GM18520 (cell line): ENCODE data around the gene DDX31.
"Not testable (repeated sequence)": the region's sequence is repeated elsewhere in the genome, so short reads cannot be mapped to it uniquely, and the experiment has no call there.

Experiments used
- ATAC-seq: cut with Tn5 transposase; IDR thresholded peaks from one replicate; pipeline ENCODE4 v1.9.1; 2021; ENCODE audit not compliant: unreplicated experiment

DDX31 gene

DNA sequence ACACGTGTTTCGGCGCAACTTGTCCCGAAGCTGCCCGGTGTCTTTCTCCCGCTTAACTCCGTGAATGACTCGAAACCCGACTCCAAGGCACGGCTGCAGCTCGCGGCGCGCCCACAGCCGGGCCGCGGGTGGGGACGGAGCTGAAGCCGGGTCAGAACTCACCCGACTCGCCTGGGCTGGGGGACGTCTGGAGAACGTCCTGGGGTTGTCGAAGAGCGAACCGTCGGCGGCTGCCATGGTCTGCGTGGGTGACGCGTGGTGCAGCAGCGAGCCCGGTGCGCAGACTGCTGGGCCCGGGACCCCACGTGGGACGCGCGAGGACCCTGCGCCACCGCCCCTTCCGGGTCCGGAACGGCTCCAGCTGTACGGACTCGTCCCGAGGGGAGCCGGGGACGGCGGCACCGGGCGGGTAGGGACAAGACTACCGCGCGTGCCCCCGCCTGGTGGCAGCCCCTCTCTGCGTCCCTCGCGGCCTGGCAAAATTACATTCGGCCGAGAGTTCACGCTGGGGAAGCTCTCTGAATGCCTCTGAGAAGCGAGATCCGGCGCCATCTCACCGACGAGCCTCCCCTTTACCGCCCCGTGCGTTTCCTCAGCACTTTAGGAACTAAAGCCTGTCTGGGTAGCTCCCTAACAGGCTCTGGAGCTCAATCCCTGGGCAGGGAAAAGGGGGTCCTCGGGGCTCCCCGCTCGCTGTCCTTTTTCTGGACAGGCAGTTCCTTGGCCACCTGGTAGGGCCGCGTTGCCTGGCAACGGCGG is at the start of gene DDX31:
TSS of gene DDX31 (minus strand) at position 286 of the 759 bp plus-strand sequence. CDS start at position 237, 49 bp downstream.
- ATAC-seq, result peak; percentile 54

DNA sequence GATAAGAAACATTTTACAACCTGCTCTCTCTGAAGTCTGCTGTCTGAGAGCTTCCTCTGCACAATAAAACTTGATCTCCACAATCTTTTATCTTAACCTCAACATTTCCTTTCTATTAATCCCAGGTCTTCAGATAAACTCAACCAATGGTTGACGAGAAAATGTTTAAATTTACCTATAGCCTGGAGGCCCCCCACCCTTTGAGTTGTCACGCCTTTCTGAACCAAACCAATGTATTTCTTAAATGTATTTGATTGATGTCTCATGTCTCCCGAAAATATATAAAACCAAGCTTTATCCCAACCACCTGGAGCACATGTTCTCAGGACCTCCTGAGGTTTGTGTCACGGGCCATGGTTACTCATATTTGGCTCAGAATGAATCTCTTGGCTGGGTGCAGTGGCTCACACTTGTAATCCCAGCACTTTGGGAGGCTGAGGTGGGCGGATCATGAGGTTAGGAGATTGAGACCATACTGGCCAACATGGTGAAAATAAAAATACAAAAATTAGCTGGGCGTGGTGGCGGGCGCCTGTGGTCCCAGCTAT is 48.7 kb upstream of the DDX31 start:
- not testable (repeated sequence) for ATAC-seq

DNA sequence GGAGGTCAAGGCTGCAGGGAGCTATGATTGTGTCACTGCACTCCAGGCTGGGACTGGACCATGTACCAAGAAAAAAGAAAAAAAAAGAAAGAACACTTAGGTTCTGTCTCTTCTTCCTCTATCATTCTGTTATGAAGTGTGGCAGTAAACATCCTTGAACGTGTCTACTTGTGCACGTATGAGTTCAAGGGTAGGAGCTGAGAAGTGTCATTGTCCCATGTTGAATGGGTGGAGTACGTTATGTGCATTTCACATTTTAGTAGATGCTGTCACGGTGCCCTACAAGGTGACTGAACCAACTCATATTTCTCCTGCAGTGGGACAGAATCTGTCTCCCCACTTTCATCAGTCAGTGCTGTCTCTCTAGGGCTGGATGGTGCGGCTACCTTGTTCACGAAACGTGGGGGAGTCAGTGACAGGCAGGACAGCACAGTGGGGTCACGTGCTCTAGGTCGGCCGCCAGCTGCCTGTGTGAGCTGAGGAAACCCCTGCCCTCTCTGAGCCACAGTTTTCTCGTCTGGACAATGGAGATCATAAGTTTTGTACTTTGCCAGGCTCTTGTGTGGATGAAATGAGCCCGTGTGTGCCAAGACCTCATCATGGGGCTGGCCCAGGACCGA is 47.7 kb upstream of the DDX31 start:
- ATAC-seq, result no peak

DNA sequence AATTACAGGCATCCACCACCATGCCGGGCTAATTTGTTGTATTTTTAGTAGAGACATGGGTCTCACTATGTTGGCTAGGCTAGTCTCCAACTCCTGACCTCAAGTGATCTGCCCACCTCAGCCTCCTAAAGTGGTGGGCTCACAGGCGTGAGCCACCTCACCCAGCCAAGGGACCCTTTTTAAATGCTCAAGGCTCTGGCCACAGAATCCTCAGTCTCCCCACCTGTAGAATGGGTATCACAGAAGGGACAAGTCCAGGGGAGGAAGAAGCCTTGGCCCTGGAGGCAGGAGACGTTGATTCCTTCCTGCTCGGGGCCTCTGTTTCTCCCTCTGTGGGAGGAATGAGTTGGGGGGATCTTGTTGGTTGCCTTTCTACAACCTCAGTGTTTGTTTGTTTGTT is 46.2 kb upstream of the DDX31 start:
- ATAC-seq, result no peak

DNA sequence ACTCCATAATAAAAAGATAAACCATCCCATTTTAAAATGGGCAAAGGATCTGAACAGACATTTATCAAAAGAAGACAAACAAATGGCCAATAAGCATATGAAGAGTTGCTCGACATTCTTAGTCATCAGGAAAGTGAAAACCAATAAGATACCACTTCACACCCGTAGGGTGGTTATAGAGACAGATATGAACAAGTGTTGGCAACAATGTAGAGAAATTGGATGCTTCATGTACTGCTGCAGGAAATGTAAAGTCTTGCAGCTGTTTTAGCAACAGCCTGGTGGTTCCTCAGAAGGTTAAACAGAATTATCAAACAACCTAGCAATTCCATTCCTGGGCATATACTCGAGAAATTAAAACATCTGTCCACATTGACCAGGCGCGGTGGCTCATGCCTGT is 43.0 kb upstream of the DDX31 start:
- no peak for ATAC-seq

DNA sequence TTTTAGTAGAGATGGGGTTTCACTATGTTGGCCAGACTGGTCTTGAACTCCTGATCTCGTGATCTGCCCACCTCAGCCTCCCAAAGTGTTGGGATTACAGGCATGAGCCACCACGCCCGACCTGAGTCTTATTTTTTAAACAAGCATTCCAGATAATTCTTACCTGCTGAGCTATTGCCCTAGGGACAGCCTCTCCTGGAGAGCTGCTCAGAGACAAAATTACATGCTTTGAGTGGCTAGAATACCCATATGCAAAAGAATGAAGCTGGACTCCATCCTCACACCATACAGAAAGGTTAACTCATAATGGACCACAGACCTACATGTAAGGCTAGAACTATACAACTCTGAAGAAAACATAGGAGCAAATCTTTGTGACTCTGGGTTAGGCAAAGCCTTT is 42.1 kb upstream of the DDX31 start:
- ATAC-seq, result no peak

DNA sequence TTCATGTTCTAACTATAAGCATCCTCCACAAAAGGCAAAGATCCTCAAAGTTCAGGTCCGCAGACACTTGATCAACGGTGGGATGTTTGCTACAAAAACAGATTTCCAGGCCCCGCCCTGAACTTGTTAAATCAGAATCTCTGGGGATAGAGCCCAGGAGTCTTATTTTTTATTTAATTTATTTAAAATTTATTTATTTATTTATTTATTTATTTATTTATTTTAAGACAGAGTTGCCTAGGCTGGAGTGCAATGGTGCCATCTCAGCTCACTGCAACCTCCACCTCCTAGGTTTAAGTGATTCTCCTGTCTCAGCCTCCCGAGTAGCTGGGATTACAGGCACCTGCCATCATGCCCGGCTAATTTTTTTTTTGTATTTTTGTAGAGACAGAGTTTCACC is 41.4 kb upstream of the DDX31 start:
- not testable (repeated sequence) for ATAC-seq

DNA sequence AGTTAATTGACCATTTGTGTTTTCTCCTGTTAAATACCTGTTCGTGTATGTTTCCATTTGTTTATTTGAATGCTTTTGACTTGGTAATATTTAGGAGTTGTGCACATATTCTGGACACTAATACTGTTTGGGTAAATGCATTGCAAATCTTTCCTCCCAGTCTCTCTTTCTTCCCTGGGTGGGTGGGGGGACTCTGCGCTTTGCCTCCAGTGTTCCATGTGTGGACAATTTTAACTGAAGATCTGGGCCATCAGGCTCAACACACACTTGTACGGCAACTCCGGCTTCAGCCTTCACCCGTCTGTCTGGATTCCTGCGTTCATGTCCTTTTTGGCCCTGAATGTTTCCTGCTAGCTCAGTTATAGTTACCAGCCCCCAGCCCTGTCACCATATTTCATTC is 40.5 kb upstream of the DDX31 start:
- ATAC-seq, result no peak

DNA sequence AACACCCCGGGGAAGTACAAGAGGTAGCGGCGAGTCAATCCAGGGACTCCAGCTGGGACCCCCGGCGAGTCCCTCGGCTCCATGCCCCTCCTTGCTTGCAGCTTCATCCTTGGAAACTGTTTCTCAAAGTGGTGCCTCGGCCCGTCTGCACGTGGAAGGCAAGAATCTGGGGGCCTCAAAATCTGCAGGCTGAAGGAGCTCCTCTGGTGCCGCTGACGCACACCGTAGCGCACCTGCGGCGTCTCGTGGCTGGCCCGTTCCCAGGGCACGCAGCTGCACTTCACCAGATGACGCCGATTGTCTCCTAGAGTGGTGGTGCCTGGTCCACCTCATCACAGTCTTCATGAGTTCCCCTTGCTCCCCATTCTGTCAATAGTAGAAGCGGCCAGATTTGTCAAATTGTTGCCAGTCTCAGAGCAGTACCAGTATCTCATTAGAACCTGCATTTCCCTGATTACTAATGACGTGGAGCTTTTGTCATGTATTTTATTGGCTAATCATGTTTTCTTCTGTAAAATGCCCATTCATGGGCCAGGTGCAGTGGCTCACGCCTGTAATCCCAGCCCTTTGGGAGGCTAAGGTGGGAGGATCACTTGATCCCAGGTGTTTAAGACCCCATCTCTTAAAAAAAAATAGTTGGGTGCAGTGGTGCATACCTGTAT is 39.1 kb upstream of the DDX31 start:
- ATAC-seq, result no peak

DNA sequence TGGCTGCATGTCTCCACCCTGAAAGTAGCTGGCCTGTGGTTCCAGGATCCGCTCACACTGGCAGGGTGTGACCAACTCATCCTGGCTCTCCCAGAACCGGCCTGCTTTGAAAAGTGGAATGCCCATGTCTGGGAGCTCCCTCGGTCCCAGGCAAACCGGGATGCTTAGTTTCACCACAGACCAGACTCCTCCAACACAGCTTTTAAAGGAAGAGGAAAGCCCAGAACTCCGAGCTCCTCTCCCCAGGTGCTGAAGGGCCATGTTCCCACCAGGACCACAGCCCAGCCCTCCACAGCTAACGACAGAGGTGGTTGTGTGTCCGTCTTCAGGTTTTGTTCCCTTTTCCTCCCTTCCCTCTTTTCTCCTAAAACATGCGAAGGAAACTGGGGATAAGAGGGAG is 38.5 kb upstream of the DDX31 start:
- ATAC-seq, result no peak

DNA sequence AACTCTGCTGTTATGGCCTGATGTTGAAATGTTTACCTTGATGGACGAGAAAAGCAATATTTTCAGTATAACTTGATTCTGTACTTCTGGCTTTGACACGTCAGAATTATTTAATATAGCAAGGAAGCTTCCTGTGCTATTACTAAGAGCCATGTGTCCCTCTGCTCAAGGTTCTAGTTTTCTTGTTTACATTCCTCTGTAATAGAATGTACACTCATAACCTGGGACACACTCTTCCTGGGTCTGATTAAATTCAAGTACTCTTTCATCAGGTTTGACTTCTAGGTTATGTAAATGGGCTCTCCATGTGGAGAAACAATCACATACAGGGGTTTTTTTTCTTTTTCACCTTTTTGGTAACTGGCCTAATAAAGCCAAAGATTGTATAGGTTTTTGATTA is 33.6 kb upstream of the DDX31 start:
- ATAC-seq, result no peak

DNA sequence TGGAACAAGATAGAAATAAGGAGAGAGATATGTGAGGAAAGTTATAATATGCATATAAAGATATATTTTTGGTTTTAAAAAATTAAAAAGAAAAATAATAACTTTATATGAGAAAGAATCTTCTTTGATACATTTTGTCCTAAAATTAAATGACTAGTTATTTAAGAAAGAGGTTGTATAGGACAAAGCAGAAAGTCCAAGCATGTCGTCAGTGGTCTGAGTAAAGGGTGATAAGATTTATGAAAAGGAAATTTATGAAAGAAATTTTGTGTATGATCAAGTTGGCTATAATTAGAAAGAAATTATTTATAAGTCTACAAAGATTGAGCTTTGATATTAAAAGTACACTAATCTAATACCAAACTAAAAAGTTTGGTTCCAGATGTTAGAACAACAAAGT is 32.5 kb upstream of the DDX31 start:
- no peak for ATAC-seq

DNA sequence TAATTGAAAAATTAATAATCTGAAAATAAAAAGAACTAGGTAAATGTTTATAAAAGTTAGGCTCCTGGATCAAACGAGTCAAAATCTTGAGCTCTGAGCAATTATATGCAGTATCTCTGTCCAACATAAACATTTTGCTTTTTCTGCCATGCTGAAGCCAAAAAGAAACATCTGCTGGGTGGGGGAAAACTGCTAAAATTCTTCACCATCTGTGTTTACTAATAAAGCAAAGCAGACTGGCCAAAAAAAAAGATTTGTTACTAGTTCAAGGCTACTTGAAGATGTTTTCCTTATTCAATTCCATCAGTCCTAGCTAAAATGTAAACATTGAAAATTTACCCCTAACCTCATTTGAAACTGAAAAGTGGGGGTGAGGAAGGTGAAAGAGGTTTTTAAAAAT is 30.2 kb upstream of the DDX31 start:
- no peak for ATAC-seq

DNA sequence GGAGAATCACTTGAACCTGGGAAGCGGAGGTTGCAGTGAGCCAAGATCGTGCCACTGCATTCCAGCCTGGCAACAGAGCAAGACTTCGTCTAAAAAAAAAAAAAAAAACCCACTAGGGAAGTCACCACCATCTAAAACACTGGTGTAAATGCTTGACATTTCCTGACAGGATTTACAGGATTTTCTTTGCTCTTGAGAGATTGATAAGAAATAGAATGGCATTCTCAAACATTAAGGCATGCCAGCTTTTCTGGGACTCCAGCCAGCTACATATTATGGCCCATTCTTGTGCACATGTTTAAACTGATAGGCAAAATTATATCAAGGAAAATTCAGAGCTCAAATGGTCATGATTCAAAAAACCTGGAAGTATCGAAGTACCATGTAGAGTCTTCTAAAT is 29.2 kb upstream of the DDX31 start:
- no peak for ATAC-seq

DNA sequence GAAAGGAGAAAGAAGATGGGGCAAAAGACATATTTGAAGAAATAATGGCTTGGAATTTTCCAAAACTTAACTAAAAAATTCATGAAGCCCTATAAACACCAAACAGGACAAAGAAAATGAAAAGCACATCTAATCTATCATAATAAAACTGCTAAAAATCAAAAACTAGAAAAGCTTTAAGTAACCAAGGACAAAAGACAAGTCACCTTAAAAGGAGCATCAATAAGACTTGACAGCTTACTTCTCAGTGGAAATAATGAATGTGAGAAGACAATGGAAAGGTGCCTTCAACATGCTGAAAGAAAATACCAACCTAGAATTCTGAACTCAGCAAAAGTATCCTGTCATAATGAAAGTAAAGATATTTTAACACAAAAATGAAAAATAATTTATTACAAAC is 27.4 kb upstream of the DDX31 start:
- no peak for ATAC-seq

DNA sequence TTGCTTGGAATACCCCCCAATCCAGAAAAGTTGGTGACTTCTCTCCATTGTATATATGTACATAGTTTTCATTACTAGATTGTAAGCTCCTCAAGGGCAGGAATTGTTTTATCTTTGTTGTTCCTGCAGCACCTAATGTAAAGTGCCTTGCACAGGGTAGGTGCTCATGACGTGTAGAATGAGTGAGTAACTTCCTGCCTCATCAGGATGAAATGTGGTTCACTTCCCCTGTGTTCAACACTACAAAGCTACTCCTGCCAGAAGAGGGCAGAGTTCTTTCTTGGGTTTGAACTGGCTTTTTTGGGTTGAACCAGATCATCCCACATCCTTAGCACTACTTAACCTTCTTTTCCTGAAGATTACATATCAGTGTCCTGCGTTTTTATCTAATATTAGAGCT is 24.4 kb upstream of the DDX31 start:
- no peak for ATAC-seq

DNA sequence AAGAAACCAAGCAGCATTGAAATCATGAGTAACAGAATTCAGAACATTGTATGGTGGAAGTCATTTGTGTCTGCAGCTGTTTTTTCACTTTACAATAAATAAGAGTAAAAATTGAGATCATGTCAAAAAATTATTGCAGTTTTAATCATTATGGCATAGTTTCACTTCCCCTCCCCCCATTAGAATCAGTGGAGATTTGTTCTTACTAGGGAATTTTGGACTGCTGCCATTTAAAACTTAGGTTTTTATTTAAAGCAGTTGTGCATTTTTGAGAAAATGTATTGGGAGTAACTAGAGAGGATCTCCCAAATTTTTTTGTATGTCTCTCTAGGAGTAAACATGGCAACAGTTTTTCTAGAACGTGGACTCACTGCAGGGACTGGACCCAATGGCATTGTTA is 20.9 kb upstream of the DDX31 start:
- ATAC-seq, result no peak

DNA sequence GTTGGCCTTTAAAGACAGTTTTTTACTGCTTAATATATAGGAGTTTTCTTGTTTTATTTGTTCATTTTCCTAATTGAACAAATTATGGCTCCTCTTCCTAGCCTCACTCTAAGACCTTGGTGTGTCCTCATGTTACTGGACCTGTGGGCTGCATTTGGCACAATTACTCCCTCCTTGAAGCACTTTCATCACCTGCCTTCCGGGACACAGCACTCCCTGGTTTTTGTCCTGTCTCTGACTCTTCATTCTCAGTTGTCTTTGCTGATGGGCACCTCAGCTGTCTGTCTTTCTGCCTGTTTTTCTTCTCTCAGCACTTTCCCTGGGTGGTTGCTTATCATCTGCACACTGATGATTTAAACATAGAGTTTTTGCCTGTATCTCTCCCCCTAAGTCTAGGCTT is 14.1 kb upstream of the DDX31 start:
- ATAC-seq, result no peak

DNA sequence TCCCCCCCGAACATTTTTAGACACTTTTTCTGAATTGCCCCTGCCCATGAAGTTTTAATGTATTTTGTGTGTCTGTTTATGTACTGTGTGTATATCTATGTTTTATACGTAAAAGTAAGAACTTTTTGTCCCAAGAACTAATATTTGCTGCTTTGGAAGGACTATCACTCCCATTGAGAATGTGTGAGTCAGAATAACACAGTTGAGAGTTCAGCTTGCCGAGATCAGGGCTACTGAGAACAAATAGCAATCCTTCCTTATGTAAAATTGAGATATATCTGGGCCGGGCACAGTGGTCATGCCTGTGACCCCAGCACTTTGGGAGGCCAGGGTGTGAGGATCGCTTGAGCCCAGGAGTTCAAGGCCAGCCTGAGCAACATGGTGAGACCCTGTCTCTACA is 11.8 kb upstream of the DDX31 start:
- no peak for ATAC-seq

DNA sequence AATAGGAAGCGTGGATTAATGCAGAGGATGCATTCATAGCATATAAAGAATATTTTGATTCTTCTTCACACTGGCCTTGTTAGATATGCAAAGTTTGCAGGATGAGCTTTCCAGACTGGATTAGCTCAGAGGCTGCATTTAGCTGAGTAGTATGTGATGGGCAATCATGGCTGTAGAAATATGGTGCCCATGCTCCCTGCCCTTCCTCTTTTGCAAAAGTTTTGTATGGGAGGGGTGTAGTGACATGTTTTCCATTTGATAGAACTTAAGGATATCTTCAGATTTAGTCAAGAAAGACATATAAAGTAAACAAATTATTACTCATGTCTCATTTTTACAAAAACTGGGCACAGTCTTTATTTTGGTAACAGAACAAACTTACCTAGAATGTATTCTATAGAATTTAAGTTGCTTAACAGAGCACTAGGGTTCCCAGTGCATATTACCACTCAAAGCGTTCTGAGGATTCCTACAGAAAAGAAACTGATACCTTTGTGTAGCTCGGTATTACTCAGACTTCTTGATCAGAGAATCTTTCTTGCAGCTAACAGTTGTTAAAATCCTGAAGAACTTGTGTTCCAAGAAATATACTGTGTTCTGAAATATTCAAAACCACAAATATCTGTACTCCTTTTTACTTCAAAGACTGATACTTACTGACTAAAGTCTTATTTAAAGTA is 10.3 kb upstream of the DDX31 start:
- no peak for ATAC-seq

DNA sequence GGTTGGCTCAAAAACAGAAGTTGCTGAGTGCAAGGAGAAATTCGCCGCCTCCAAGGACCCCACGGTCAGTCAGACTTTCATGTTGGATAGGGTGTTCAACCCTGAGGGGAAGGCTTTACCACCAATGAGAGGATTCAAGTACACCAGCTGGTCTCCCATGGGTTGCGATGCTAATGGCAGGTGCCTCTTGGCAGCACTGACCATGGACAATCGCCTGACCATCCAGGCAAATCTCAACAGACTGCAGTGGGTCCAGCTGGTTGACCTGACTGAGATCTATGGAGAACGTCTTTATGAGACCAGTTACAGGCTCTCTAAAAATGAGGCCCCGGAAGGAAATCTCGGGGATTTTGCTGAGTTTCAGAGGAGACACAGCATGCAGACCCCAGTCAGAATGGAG is 8.2 kb upstream of the DDX31 start:
- ATAC-seq, result no peak

DNA sequence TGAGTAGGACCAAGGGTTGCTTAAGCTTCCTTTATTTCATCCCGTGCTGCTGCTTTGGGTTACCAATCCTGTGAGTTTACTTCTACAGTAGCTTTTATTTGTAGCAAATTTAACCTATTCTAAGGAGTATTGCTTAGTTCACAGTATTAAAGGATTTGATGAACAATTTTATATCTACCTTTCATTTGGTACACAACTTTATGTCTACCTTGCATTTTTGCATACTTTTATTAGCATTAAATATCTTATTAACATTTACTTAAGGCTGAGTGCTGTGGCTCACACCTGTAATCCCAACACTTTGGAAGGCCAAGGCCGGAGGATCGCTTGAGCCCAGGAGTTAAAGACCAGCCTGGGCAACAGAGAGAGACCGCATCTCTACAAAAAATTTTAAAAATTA is 4.7 kb upstream of the DDX31 start:
- ATAC-seq, result no peak
